Activated naive CD8-positive, alpha-beta T cell (primary cell): ENCODE results near the gene DHX9.
"Not testable (repeated sequence)": the region's sequence is repeated elsewhere in the genome, so short reads cannot be mapped to it uniquely, and the experiment has no call there.

Experiments used
- H3K27ac Mint-ChIP-seq: one replicate; pipeline ENCODE4 v1.8.0; 2021; ENCODE audit warnings: mixed read lengths
- H3K27me3 Mint-ChIP-seq: one replicate; pipeline ENCODE4 v1.8.0; 2021; ENCODE audit warnings: mixed read lengths
- H3K36me3 Mint-ChIP-seq: one replicate; pipeline ENCODE4 v1.8.0; 2021; ENCODE audit warnings: mixed read lengths
- H3K4me1 Mint-ChIP-seq: one replicate; pipeline ENCODE4 v1.8.0; 2021; ENCODE audit warnings: low read depth, mixed read lengths
- H3K4me3 Mint-ChIP-seq: one replicate; pipeline ENCODE4 v1.8.0; 2021; ENCODE audit warnings: mild to moderate bottlenecking, mixed read lengths
- H3K9me3 Mint-ChIP-seq: one replicate; pipeline ENCODE4 v1.8.0; 2021; ENCODE audit warnings: low read depth, mixed read lengths

Gene DHX9

DNA sequence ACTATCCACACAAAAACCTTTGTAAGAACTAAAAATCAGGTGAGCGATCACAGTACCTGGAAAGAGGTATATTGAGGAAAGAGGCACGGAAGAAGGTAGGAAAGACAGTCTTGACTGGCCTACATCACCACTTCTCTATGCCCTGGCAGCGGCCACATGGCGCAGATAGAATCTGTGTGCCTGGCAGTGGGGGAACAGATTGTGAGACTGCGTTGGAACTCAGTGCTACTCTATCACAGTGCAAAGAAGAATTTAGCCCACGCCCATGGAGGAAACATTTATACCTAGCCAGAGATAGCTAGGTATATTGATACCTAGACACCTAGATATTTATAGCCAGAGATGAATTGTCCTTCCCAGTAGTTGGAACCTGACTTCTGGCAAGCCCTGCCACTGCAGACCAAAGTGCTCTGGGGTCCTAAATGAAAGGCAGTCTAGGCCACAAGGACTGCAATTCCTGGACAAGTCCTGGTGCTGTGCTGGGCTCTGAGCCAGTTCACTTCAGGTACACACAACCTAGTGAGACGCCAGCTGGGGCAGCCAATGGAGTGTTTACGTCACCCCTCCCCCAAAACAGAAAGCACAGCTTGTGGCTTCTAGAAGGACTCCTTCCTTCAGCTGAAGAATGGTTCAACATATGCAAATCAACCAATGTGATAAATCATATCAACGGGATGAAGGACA is 51.9 kb downstream of the DHX9 start:
- H3K9me3 Mint-ChIP-seq, result peaks cover 5% of the 10 kb centered on the region
- peaks cover 24% of the 10 kb centered on the region for H3K36me3 Mint-ChIP-seq
- H3K4me3 Mint-ChIP-seq, result no peak overlapping the region
- peaks cover 25% of the 10 kb centered on the region for H3K4me1 Mint-ChIP-seq
- H3K27me3 Mint-ChIP-seq, result no peaks in the 10 kb centered on the region
- H3K27ac Mint-ChIP-seq, result no peak overlapping the region

GRCh38 chr1:182897696-182898095 is 58.5 kb downstream of the DHX9 start:
- H3K4me1 Mint-ChIP-seq, result no peaks in the 10 kb centered on the region
- H3K9me3 Mint-ChIP-seq, result no peaks in the 10 kb centered on the region
- H3K4me3 Mint-ChIP-seq, result no peak overlapping the region
- no peaks in the 10 kb centered on the region for H3K27me3 Mint-ChIP-seq
- H3K36me3 Mint-ChIP-seq, result peaks cover 2% of the 10 kb centered on the region
- H3K27ac Mint-ChIP-seq, result no peak overlapping the region

- not testable (repeated sequence) for H3K27me3 Mint-ChIP-seq, H3K9me3 Mint-ChIP-seq, H3K4me1 Mint-ChIP-seq, H3K36me3 Mint-ChIP-seq, H3K27ac Mint-ChIP-seq, H3K4me3 Mint-ChIP-seq
Observed at GRCh38 chr1:182901946-182902345, 62.8 kb downstream of the DHX9 start.

- Mint-ChIP-seq H3K27me3 (no peaks in the 10 kb centered on the region), H3K36me3 (no peaks in the 10 kb centered on the region), H3K4me1 (no peaks in the 10 kb centered on the region), H3K27ac (no peak overlapping the region), H3K4me3 (no peak overlapping the region), H3K9me3 (no peaks in the 10 kb centered on the region)
Observed at GRCh38 chr1:182905321-182905720, 66.2 kb downstream of the DHX9 start.

DNA sequence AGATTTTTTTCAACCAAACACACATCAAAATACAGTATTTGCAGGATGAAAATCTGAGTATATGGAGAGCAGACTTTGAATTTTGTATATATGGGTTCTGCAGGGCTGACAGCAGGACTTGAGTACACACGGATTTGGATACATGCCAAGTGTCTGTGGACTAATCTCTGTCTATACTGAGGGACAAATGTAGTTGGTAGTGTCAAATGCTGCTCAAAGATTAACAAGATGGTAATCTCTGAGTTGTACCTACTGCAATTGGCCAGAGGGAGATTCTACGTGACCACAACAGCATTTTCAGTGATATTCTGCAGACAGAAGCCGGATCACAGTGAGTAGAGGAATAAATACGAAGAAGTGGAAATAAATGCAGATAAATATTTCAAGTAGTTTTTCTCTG is 70.4 kb downstream of the DHX9 start:
- Mint-ChIP-seq H3K4me3 (no peak overlapping the region), H3K27me3 (peaks cover 2% of the 10 kb centered on the region), H3K36me3 (peaks cover 2% of the 10 kb centered on the region), H3K9me3 (no peaks in the 10 kb centered on the region), H3K27ac (no peak overlapping the region), H3K4me1 (no peaks in the 10 kb centered on the region)

DNA sequence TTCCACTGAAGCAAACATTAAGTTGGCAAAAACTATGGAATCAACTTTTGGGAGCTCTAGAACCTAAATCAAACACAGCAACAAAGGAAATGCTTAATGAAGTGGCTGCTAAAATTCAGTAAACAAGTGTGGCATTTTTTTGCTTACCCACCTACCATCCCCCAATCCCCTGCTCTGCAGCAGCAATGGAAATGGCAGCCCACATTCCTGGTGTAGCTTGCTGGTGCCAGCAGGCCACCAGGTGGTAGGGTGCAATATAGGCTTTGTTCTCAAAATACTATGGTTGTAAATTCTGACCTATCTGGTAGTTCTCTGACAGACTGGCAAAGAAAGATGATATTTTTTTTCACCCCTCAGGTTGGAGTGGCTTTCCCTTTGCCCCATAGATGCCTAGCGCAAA is 71.0 kb downstream of the DHX9 start:
- Mint-ChIP-seq H3K36me3 (peaks cover 2% of the 10 kb centered on the region), H3K4me1 (no peaks in the 10 kb centered on the region), H3K4me3 (no peak overlapping the region), H3K9me3 (no peaks in the 10 kb centered on the region), H3K27me3 (peaks cover 2% of the 10 kb centered on the region), H3K27ac (no peak overlapping the region)

DNA sequence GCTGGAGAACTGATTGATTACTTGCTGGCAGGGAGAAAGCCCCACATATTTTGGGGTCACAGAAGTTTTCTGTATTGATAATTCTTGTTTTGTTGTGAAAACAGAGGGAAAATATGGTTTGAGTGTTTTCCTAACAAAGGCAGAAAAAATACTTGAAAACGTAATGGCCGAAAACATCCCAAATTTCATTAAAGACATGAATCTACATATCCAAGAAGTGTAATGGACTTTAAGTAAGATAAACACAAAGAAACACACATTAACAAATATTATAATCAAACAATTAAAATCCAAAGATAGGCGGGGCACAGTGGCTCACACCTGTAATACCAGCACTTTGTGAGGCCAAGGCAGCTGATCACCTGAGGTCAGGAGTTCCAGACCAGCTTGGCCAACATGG is 74.3 kb downstream of the DHX9 start:
- Mint-ChIP-seq H3K4me1 (no peaks in the 10 kb centered on the region), H3K27me3 (peaks cover 8% of the 10 kb centered on the region), H3K27ac (no peak overlapping the region), H3K4me3 (no peak overlapping the region), H3K9me3 (no peaks in the 10 kb centered on the region), H3K36me3 (peaks cover 2% of the 10 kb centered on the region)

GRCh38 chr1:182917378-182917777 is 78.2 kb downstream of the DHX9 start:
- no peak overlapping the region for H3K27ac Mint-ChIP-seq
- no peak overlapping the region for H3K4me3 Mint-ChIP-seq
- H3K36me3 Mint-ChIP-seq, result no peaks in the 10 kb centered on the region
- H3K27me3 Mint-ChIP-seq, result peaks cover 16% of the 10 kb centered on the region
- H3K4me1 Mint-ChIP-seq, result no peaks in the 10 kb centered on the region
- H3K9me3 Mint-ChIP-seq, result no peaks in the 10 kb centered on the region

- H3K27ac Mint-ChIP-seq, result no peak overlapping the region
- peaks cover 16% of the 10 kb centered on the region for H3K27me3 Mint-ChIP-seq
- no peaks in the 10 kb centered on the region for H3K9me3 Mint-ChIP-seq
- no peaks in the 10 kb centered on the region for H3K36me3 Mint-ChIP-seq
- H3K4me3 Mint-ChIP-seq, result no peak overlapping the region
- H3K4me1 Mint-ChIP-seq, result no peaks in the 10 kb centered on the region
Observed at GRCh38 chr1:182925661-182926060, 86.5 kb downstream of the DHX9 start.

DNA sequence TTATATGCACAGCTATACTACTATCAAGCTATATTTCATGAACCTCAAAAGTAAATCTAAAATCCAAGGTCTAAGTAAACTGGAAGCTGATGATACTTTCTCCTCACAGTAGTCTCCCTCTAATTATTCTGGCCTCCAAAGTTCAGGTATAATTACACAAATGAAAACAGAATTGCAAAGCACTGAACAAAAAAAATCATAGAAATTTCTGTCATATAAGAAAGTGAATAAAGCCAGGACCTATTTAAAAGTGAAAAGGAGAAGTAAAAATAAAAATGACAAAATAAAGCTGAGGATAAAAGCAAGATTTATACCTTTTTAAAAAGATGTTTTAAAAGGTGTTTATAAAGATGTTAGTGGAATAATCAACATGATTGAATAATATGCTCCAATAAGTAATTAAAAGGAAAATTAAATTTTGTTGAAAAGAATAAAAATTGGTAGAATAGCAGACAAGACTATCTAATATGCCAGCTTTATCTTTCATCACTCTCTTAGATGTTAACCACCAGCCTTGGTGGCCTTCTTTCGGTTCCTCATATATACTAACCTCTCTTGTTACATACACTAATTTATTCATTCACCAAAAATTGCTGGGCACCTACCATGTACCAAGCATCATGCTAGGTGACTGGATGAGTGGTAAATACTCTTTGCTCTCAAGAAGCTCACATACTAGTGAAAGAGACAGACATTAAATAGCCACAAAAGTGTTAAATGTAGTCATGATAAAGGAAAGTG is 88.7 kb downstream of the DHX9 start:
- Mint-ChIP-seq H3K9me3 (no peaks in the 10 kb centered on the region), H3K27ac (no peak overlapping the region), H3K36me3 (no peaks in the 10 kb centered on the region), H3K4me1 (no peaks in the 10 kb centered on the region), H3K4me3 (no peak overlapping the region), H3K27me3 (peaks cover 15% of the 10 kb centered on the region)

GRCh38 chr1:182930985-182931384 is 91.8 kb downstream of the DHX9 start:
- no peaks in the 10 kb centered on the region for H3K36me3 Mint-ChIP-seq
- H3K27ac Mint-ChIP-seq, result no peak overlapping the region
- no peak overlapping the region for H3K4me3 Mint-ChIP-seq
- H3K4me1 Mint-ChIP-seq, result no peaks in the 10 kb centered on the region
- peaks cover 4% of the 10 kb centered on the region for H3K9me3 Mint-ChIP-seq
- H3K27me3 Mint-ChIP-seq, result peaks cover 19% of the 10 kb centered on the region

GRCh38 chr1:182935716-182936115 is 96.6 kb downstream of the DHX9 start:
- peaks cover 35% of the 10 kb centered on the region for H3K27me3 Mint-ChIP-seq

More at GRCh38 chr1:182935716-182936115, 96.6 kb downstream of the DHX9 start:
- Mint-ChIP-seq H3K36me3 (peaks cover 4% of the 10 kb centered on the region), H3K9me3 (peaks cover 4% of the 10 kb centered on the region), H3K27ac (no peak overlapping the region), H3K4me1 (no peaks in the 10 kb centered on the region), H3K4me3 (no peak overlapping the region)
